ENCODE data around the gene C11orf91.

GRCh38 chr11:33690290-33691065, 10.1 kb downstream of the C11orf91 start:
- TF ChIP-seq, protein P1, sequence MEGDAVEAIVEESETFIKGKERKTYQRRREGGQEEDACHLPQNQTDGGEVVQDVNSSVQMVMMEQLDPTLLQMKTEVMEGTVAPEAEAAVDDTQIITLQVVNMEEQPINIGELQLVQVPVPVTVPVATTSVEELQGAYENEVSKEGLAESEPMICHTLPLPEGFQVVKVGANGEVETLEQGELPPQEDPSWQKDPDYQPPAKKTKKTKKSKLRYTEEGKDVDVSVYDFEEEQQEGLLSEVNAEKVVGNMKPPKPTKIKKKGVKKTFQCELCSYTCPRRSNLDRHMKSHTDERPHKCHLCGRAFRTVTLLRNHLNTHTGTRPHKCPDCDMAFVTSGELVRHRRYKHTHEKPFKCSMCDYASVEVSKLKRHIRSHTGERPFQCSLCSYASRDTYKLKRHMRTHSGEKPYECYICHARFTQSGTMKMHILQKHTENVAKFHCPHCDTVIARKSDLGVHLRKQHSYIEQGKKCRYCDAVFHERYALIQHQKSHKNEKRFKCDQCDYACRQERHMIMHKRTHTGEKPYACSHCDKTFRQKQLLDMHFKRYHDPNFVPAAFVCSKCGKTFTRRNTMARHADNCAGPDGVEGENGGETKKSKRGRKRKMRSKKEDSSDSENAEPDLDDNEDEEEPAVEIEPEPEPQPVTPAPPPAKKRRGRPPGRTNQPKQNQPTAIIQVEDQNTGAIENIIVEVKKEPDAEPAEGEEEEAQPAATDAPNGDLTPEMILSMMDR (IDR thresholded peaks at IDR 0.05; ENCODE audit: low read depth, low read length), result no peak
- TF ChIP-seq EZH2phosphoT487 (IDR thresholded peaks at IDR 0.05; ENCODE audit: low read depth), result no peak
